DMS 273 treated with DMSO at 0.1 percent for 48 hours (cell line): ENCODE measurements around the gene SNTG2.

ENCODE experiments used
- DNase-seq: peaks from one replicate; lab custom pipeline; 2025; lab: John Stamatoyannopoulos, UW

The SNTG2 gene

GRCh38 chr2:1002350-1002749, 51.7 kb downstream of the SNTG2 start:
- no peak for DNase-seq

- no peak for DNase-seq
Measured at GRCh38 chr2:1004398-1004797, 53.7 kb downstream of the SNTG2 start.

- DNase-seq, result no peak
Measured at GRCh38 chr2:1010415-1010930, 59.8 kb downstream of the SNTG2 start.

GRCh38 chr2:1011006-1011405, 60.4 kb downstream of the SNTG2 start:
- DNase-seq, result no peak

- no peak for DNase-seq
Measured at GRCh38 chr2:1011985-1012384, 61.3 kb downstream of the SNTG2 start.

- no peak for DNase-seq
Measured at GRCh38 chr2:1014802-1015201, 64.2 kb downstream of the SNTG2 start.

- DNase-seq, result no peak
Measured at GRCh38 chr2:1016500-1016899, 65.9 kb downstream of the SNTG2 start.

- no peak for DNase-seq
Measured at GRCh38 chr2:1017827-1018226, 67.2 kb downstream of the SNTG2 start.

- no peak for DNase-seq
Measured at GRCh38 chr2:1020206-1020605, 69.6 kb downstream of the SNTG2 start.

GRCh38 chr2:1022178-1022577, 71.5 kb downstream of the SNTG2 start:
- no peak for DNase-seq

- DNase-seq, result no peak
Measured at GRCh38 chr2:1024981-1025380, 74.3 kb downstream of the SNTG2 start.

GRCh38 chr2:1026141-1026540, 75.5 kb downstream of the SNTG2 start:
- no peak for DNase-seq

GRCh38 chr2:1028831-1029230, 78.2 kb downstream of the SNTG2 start:
- no peak for DNase-seq

GRCh38 chr2:1032030-1032429, 81.4 kb downstream of the SNTG2 start:
- DNase-seq, result no peak

GRCh38 chr2:1033069-1033468, 82.4 kb downstream of the SNTG2 start:
- no peak for DNase-seq

- DNase-seq, result no peak
Measured at GRCh38 chr2:1037066-1037465, 86.4 kb downstream of the SNTG2 start.

- no peak for DNase-seq
Measured at GRCh38 chr2:1039549-1039948, 88.9 kb downstream of the SNTG2 start.

- no peak for DNase-seq
Measured at GRCh38 chr2:1041012-1041805, 90.6 kb downstream of the SNTG2 start.

GRCh38 chr2:1045109-1045508, 94.5 kb downstream of the SNTG2 start:
- DNase-seq, result no peak

- no peak for DNase-seq
Measured at GRCh38 chr2:1046067-1046466, 95.4 kb downstream of the SNTG2 start.

- no peak for DNase-seq
Measured at GRCh38 chr2:1047485-1047884, 96.8 kb downstream of the SNTG2 start.

GRCh38 chr2:1049691-1050090, 99.0 kb downstream of the SNTG2 start:
- no peak for DNase-seq

- no peak for DNase-seq
Measured at GRCh38 chr2:1051075-1051474, 100.4 kb downstream of the SNTG2 start.

- DNase-seq, result no peak
Measured at GRCh38 chr2:1052771-1053191, 102.1 kb downstream of the SNTG2 start.
